Measurements from ENCODE around the gene SLC35F2. TPM values are rescaled to one million over a fixed set of nuclear protein-coding genes. Genes with fewer than 3 reads are reported as not detected.

SLC35F2 gene
- polyA plus RNA-seq, 1 experiment, result 9.9 TPM

DNA sequence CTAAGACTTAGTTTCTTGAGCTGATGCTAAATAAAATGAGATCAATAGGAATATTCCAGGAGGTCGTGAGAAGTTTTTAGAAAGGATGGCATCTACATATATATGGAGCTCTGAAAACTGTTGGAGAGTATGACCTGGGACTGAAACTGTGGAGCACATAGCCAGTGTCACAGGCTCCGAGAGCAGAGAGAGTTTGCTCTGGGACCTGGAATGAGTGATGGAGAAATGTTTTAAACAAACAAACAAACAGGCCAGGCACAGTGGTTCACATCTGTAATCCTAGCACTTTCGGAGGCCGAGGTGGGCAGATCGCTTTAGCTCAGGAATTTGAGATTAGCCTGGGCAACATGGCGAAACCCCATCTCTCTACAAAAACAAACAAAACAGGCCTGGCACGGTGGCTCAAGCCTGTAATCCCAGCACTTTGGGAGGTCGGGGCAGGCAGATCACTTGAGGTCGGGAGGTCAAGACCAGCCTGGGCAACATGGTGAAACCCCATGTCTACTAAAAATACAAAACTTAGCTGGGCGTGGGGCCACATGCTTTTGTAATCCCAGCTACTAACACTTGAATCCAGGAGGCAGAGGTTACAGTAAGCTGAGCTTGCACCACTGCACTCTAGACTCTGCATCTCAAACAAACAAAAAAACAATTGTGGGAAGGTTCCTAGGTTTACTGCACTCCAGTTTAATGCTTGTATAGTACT is 67.1 kb downstream of the SLC35F2 start:
- ChIA-PET POLR2A (interaction anchor here (0.6 kb wide), 1 partner anchor 482 kb away, joined by 3 read pairs; no protein-coding TSS in a partner anchor), CTCF (interaction anchor here (1.2 to 1.9 kb wide), 3 partner anchors 9 to 228 kb away, joined by 3 to 8 read pairs (median 3); no protein-coding TSS in a partner anchor)
- Histone ChIP-seq H3K27ac (ENCODE audit: low read depth, low read length) (no peak overlapping the region), H3K27me3 (ENCODE audit: control insufficient read depth, insufficient read depth, low read length) (no peaks in the 10 kb centered on the region), H3K9me3 (ENCODE audit: control insufficient read depth, insufficient read depth, low read length) (no peaks in the 10 kb centered on the region; the same call in 1 of the 2 replicates), H3K4me3 (ENCODE audit: low read depth, low read length) (no peak overlapping the region)
- TF ChIP-seq, protein P1, sequence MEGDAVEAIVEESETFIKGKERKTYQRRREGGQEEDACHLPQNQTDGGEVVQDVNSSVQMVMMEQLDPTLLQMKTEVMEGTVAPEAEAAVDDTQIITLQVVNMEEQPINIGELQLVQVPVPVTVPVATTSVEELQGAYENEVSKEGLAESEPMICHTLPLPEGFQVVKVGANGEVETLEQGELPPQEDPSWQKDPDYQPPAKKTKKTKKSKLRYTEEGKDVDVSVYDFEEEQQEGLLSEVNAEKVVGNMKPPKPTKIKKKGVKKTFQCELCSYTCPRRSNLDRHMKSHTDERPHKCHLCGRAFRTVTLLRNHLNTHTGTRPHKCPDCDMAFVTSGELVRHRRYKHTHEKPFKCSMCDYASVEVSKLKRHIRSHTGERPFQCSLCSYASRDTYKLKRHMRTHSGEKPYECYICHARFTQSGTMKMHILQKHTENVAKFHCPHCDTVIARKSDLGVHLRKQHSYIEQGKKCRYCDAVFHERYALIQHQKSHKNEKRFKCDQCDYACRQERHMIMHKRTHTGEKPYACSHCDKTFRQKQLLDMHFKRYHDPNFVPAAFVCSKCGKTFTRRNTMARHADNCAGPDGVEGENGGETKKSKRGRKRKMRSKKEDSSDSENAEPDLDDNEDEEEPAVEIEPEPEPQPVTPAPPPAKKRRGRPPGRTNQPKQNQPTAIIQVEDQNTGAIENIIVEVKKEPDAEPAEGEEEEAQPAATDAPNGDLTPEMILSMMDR (IDR thresholded peaks at IDR 0.05; ENCODE audit: low read depth, low read length), result no peak
- DNase-seq (ENCODE audit: low read depth, low spot score), result no peak

DNA sequence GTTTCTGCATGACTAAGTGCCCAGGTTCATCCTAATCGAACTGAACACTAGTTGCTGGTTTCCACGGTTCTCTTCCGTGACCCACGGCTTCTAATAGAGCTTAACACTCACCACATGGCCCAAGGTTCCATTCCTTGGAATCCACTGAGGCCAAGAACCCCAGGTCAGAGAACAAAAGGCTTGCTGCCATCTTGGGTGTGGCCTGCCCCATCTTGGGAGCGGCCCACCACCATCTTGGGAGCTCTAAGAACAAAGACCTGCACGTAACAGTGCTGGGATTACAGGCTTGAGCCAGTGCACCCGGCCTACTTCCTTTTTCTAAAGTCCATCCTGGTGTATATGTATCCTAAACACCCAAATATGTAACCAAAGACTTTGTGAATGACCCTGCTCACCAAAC is 68.8 kb downstream of the SLC35F2 start:
- ChIA-PET POLR2A (no interaction called here), CTCF (interaction anchor here (1.8 kb wide), 1 partner anchor 19 kb away, joined by 6 read pairs; no protein-coding TSS in a partner anchor)
- Histone ChIP-seq H3K27ac (ENCODE audit: low read depth, low read length) (no peak overlapping the region), H3K4me3 (ENCODE audit: low read depth, low read length) (no peak overlapping the region), H3K9me3 (ENCODE audit: control insufficient read depth, insufficient read depth, low read length) (no peaks in the 10 kb centered on the region; the same call in 1 of the 2 replicates), H3K27me3 (ENCODE audit: control insufficient read depth, insufficient read depth, low read length) (no peaks in the 10 kb centered on the region)
- DNase-seq (ENCODE audit: low read depth, low spot score), result no peak
- TF ChIP-seq, protein P1 (IDR thresholded peaks at IDR 0.05; ENCODE audit: low read depth, low read length), result no peak

DNA sequence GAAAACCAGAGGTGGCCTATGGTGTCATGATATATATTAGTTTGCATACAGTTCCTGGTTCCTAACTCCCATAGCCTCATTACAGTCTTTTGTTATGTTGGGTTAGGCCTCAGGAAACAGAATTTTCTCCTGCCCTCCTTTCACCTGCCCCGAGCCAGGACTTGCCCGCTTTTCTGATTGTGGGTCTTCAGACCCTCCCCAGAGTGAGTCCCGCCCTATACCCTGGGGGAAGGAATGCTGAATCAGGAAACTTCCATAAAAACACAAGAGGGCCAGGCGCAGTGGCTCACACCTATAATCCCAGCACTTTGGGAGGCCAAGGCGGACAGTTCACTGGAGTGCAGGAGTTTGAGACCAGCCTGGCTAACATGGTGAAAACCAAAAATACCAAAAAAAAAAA is 70.9 kb downstream of the SLC35F2 start:
- no peak overlapping the region for H3K27ac ChIP-seq (ENCODE audit: low read depth, low read length)
- DNase-seq (ENCODE audit: low read depth, low spot score), result no peak
- no peak overlapping the region for H3K4me3 ChIP-seq (ENCODE audit: low read depth, low read length)
- ChIA-PET CTCF (no interaction called here), POLR2A (interaction anchor here (0.6 to 0.7 kb wide), 2 partner anchors 249 to 765 kb away, joined by 3 to 7 read pairs; no protein-coding TSS in a partner anchor)
- TF ChIP-seq, protein P1 (IDR thresholded peaks at IDR 0.05; ENCODE audit: low read depth, low read length), result no peak
- no peaks in the 10 kb centered on the region; the same call in 1 of the 2 replicates for H3K9me3 ChIP-seq (ENCODE audit: control insufficient read depth, insufficient read depth, low read length)
- no peaks in the 10 kb centered on the region for H3K27me3 ChIP-seq (ENCODE audit: control insufficient read depth, insufficient read depth, low read length)

DNA sequence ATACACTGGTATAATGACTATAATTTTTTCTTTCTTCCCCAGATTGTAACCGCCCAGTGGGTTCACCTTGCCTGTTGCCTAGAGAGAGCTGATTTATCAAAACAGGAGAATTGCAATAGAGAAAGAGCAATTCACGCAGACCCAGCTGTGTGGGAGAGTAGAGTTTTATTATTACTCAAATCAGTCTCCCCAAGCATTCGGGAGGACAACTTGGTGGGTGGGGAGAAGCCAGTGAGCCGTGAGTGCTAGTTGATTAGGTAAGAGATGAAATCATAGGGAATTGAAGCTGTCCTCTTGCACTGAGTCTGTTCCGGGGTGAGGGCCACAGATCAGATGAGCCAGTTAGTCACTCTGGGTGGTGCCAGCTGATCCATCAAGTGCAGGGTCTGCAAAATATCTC is 73.2 kb downstream of the SLC35F2 start:
- H3K4me3 ChIP-seq (ENCODE audit: low read depth, low read length), result no peak overlapping the region
- CTCF ChIA-PET, result interaction anchor here (0.6 kb wide), 1 partner anchor 82 kb away, joined by 4 read pairs; no protein-coding TSS in a partner anchor
- no peak overlapping the region for H3K27ac ChIP-seq (ENCODE audit: low read depth, low read length)
- H3K9me3 ChIP-seq (ENCODE audit: control insufficient read depth, insufficient read depth, low read length), result no peaks in the 10 kb centered on the region
- DNase-seq (ENCODE audit: low read depth, low spot score), result no peak
- no peaks in the 10 kb centered on the region for H3K27me3 ChIP-seq (ENCODE audit: control insufficient read depth, insufficient read depth, low read length)
- POLR2A ChIA-PET, result no interaction called here
- TF ChIP-seq, protein P1 (IDR thresholded peaks at IDR 0.05; ENCODE audit: low read depth, low read length), result no peak

DNA sequence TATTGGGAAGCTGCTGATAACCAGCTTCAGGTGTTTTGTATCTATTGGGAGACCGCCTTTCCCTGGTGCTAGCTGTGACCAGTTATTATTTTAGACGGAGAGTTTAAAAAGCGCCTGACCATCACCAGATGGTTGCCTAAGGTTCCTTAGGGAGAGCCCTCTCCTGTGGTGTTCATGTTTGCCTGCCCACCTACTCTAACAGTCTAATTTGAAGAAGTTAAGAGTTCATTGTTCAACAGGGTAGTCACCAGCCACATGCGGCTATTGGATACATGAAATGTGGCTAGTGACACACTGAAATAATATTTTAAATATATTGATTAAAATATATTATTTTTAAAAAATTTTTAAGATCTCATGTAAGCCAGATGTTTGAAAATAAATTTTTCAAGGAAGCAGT is 75.5 kb downstream of the SLC35F2 start:
- POLR2A ChIA-PET, result no interaction called here
- TF ChIP-seq, protein P1 (IDR thresholded peaks at IDR 0.05; ENCODE audit: low read depth, low read length), result no peak

More for the DNA sequence above, 75.5 kb downstream of the SLC35F2 start:
- no peak overlapping the region for H3K4me3 ChIP-seq (ENCODE audit: low read depth, low read length)
- no peaks in the 10 kb centered on the region for H3K9me3 ChIP-seq (ENCODE audit: control insufficient read depth, insufficient read depth, low read length)
- H3K27ac ChIP-seq (ENCODE audit: low read depth, low read length), result no peak overlapping the region
- no peak for DNase-seq (ENCODE audit: low read depth, low spot score)
- no peaks in the 10 kb centered on the region for H3K27me3 ChIP-seq (ENCODE audit: control insufficient read depth, insufficient read depth, low read length)
- CTCF ChIA-PET, result interaction anchor here (1.0 to 1.9 kb wide), 3 partner anchors 12 to 42 kb away, joined by 3 to 14 read pairs (median 3); no protein-coding TSS in a partner anchor
